Lung (tissue), 12 donors: ENCODE measurements around the gene FALEC. TPM values are rescaled to one million over a fixed set of nuclear protein-coding genes. Genes with fewer than 3 reads are reported as not detected.

Source experiments
- ATAC-seq: fragments of 200-7000 bp; cut with Tn5 transposase; one replicate; pipeline ENCODE4 v1.9.1; 2020; ENCODE audit warnings: moderate number of reproducible peaks; ENCODE audit not compliant: insufficient read depth, low FRiP score
- DNase-seq, 3 donors: peaks; one replicate each; pipeline ENCODE4 v3.0.0-alpha.2; 2013 to 2017
- H3K27ac ChIP-seq, 2 donors: one replicate each; pipeline ENCODE4 v1.5.1; 2013; ENCODE audit warnings: mild to moderate bottlenecking in 2 of 2, moderate library complexity in 2 of 2, control low read depth in 1 of 2, inconsistent platforms in 1 of 2, low read depth in 1 of 2, low read length in 1 of 2
- H3K27me3 ChIP-seq, 3 donors: one replicate each; pipeline ENCODE4 v1.5.1; 2013; ENCODE audit warnings: low read length in 2 of 3; ENCODE audit not compliant: control insufficient read depth in 3 of 3, insufficient read depth in 3 of 3
- H3K36me3 ChIP-seq, 4 donors: one replicate each; pipeline ENCODE4 v1.5.1; 2013; ENCODE audit warnings: low read length in 4 of 4, mild to moderate bottlenecking in 1 of 4, moderate library complexity in 1 of 4; ENCODE audit not compliant: control insufficient read depth in 4 of 4, insufficient read depth in 4 of 4
- H3K4me1 ChIP-seq, 5 donors: one replicate each; pipeline ENCODE4 v1.5.1; 2013; ENCODE audit warnings: low read length in 5 of 5, mild to moderate bottlenecking in 2 of 5, moderate library complexity in 1 of 5; ENCODE audit not compliant: control insufficient read depth in 5 of 5, insufficient read depth in 5 of 5
- H3K4me3 ChIP-seq: one replicate; pipeline ENCODE4 v1.5.1; 2013; ENCODE audit warnings: mild to moderate bottlenecking, control low read depth, moderate library complexity
- H3K9ac ChIP-seq, 2 donors: one replicate each; pipeline ENCODE4 v1.5.1; 2013; ENCODE audit warnings: low read length in 2 of 2, control low read depth in 1 of 2; ENCODE audit not compliant: insufficient read depth in 1 of 2
- H3K9me3 ChIP-seq, 4 donors: one replicate each; pipeline ENCODE4 v1.5.1; 2013; ENCODE audit warnings: low read length in 3 of 4, mild to moderate bottlenecking in 1 of 4, moderate library complexity in 1 of 4; ENCODE audit not compliant: control insufficient read depth in 4 of 4, insufficient read depth in 3 of 4
- CTCF ChIP-seq: IDR thresholded peaks from 2 replicates; pipeline ENCODE4 v1.5.1; 2012; ENCODE audit warnings: mild to moderate bottlenecking; ENCODE audit errors: control extremely low read depth, extremely low read depth
- WGBS, 2 donors: extraction: QIAGEN DNeasy Blood & Tissue Kit; methylation state at CpG; one replicate each; pipeline ENCODE4 v1.1.7; 2013; 5-methylcytosine and 5-hydroxymethylcytosine counted together
- polyA plus RNA-seq, 2 donors: library from polyadenylated mRNA; stranded (reverse); fragments of 200-250 nt; gene quantifications; one replicate each; pipeline ENCODE4 v1.2.1, GENCODE V29; 2013
- total RNA-seq, 2 donors: library from RNA; depleted of rRNA in 1 of 2; stranded (reverse); fragments of >200 nt in 1 of 2; gene quantifications; one replicate each; pipeline ENCODE4 v1.2.1, GENCODE V29; 2014 to 2021
- donor health status: control.
- donor health status: control.
- donor health status: Bipolar disorder and iron deficiency.
- donor health status: healthy.
- donor health status: DM: yes; HTN: yes; CAD: no.

FALEC gene
- total and polyA plus RNA-seq, 4 donors, result 0.09 TPM; not detected in 3

- Histone ChIP-seq H3K27me3 (no peaks in the 10 kb centered on the region), H3K4me1 (peaks cover 0 to 8% (median 3%) of the 10 kb centered on the region in 5 donors), H3K4me3 (no peak overlapping the region), H3K36me3 (peaks cover 0 to 7% (median 6%) of the 10 kb centered on the region in 4 donors), H3K9me3 (no peaks in the 10 kb centered on the region), H3K9ac (no peak overlapping the region), H3K27ac (peak overlapping the region; percentile 33 to 67)
- no peak for TF ChIP-seq CTCF
- WGBS, 2 donors, result 77 to 80% methylated on average over 1 of the region's 1 CpG
- ATAC-seq (no peak), DNase-seq (no peak)
Observed at GRCh38 chr1:150477320-150477719, 38.2 kb upstream of the FALEC start.

GRCh38 chr1:150477733-150478132 is 37.8 kb upstream of the FALEC start:
- 41 to 57% methylated on average over 4 of the region's 4 CpGs for WGBS, 2 donors
- no peak for ATAC-seq
- no peak overlapping the region for H3K4me3 ChIP-seq
- no peak for TF ChIP-seq CTCF
- no peak overlapping the region for H3K9ac ChIP-seq
- H3K27me3 ChIP-seq, result no peaks in the 10 kb centered on the region
- DNase-seq, result peak in 2 of 3 donors; percentile 21 to 39
- no peaks in the 10 kb centered on the region for H3K9me3 ChIP-seq
- H3K36me3 ChIP-seq, result peaks cover 0 to 5% (median 3%) of the 10 kb centered on the region in 4 donors
- H3K27ac ChIP-seq, result peak overlapping the region in 1 of 2 donors; percentile 33
- H3K4me1 ChIP-seq, result peaks cover 0 to 8% (median 3%) of the 10 kb centered on the region in 5 donors

- no peak for DNase-seq
- H3K4me1 ChIP-seq, result peaks cover 0 to 8% (median 3%) of the 10 kb centered on the region in 5 donors
Observed at GRCh38 chr1:150479370-150479769, 36.2 kb upstream of the FALEC start.

More at GRCh38 chr1:150479370-150479769, 36.2 kb upstream of the FALEC start:
- Histone ChIP-seq H3K27me3 (no peaks in the 10 kb centered on the region), H3K9me3 (no peaks in the 10 kb centered on the region), H3K9ac (no peak overlapping the region), H3K27ac (no peak overlapping the region), H3K4me3 (no peak overlapping the region), H3K36me3 (peaks cover 0 to 3% (median 0%) of the 10 kb centered on the region in 4 donors)
- no peak for TF ChIP-seq CTCF
- ATAC-seq, result no peak
- 66 to 81% methylated on average over 4 of the region's 4 CpGs for whole genome bisulfite sequencing, 2 donors
